Measurements from ENCODE around the gene ZNF438.
"Not testable (repeated sequence)": the region's sequence is repeated elsewhere in the genome, so short reads cannot be mapped to it uniquely, and the experiment has no call there.

Gene ZNF438

DNA sequence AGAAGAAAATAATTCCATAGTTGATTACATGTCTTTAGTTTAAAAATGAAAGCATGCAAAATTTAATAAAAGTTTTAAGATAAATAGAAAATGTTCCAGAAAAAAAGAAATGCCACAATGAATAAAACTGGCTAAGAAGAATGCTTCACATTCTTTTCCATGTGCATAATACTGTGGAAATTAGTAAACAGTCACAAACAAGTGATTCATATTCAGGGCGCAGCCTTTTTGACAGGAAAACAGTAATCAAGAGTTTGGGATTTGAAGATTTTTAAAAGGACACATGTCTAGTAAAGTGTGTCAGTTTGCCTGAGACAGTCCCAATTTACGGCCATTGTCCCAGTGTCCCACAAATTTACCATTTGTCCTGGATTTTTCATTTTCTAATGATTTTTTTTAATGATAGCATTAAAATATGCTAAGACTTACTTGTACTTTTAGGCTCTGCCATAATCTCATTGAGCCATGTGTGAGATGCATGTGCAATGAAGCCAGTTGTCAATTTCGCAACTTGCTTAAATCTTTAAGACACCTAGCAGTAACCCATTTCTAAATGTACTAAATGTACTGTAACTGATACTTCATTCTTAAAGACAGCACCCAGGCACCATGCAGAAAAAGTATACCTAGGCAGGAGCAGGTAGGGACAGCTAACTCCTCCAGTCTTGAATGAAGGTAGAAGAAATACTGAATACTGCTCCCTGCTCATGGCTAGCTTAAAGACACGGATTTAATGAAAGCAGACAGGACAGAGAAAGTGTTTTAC lies 46.9 kb downstream of the ZNF438 start:
- no peak for DNase-seq

DNA sequence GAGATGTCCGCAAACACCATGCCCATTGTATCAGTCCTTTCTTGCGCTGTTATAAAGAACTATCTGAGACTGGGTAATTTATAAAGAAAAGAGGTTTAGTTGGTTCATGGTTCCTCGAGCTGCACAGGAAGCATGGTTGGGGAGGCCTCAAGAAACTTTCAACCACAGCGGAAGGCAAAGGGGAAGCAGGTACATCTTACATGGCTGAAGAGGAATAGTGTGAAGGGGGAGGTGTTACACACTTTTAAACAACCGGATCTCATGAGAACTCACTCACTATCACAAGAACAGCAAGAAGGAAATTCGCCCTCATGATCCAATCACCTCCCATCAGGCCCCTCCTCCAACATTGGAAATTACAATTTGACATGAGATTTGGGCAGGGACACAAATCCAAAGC lies 48.5 kb downstream of the ZNF438 start:
- not testable (repeated sequence) for DNase-seq

DNA sequence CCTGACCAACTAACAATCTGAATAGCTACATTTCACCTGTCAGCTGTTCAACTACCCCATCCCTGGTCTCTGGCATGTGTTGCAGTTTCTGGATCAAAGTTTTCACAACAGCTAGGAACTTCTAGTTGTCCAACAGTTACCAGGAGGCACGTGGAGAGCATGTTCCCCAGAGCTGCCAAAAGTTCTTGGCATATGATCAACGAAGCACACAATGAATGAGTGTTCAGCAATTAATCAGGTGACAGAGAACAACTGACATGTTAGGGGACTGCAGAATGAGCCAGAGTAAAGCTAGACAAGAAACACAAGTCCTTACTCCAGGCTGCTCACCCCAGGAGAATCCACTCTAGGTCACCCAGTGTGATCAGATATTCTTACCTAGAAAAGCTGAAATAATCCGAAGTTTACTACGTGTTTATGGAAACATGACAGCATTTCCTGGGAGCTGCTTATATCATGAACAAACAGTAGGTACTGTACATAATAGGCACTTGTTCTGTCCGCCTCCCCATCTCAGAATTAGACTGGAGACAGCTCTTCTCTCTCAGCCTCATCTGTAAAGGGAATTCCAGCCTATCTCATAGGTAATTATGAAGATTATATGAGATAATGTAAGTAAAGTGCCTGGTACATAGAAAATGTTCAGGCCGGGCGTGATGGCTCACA lies 50.6 kb downstream of the ZNF438 start:
- DNase-seq = no peak

DNA sequence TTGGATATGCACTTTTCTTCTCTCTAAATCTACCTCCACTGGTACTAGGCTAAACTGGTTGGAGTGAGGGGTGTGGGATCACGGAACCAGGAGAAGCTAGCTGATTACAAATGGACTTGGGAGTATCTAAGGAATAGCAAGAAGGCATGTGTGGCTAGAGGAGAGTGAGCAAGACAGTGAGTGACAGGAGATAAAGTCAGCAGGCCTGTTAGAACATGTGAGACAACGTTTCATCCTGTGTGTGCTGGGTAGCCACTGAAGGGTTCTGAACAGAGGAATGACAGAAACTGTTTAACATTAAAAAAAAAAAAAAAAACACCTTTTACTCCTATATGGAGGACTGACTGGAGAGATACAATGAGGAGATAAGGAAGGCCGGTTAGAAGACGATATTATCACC lies 51.7 kb downstream of the ZNF438 start:
- DNase-seq = no peak

DNA sequence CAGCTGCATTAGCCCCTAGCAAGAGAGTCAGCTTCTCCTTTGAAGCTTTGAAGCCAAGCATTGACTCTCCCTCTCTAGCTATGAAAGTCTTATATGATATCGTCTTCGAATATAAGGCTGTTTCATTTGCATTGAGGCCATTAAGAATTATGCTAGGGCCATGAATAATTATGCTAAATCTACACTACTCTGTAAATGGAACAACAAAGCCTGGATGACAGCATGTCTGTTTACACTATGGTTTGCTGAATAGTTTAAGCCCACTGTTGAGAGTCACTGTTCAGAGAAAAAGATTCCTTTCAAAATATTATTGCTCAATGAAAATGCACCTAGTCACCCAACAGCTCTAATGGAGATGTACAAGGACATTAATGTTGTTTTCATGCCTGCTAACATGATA lies 52.8 kb downstream of the ZNF438 start:
- DNase-seq = no peak

DNA sequence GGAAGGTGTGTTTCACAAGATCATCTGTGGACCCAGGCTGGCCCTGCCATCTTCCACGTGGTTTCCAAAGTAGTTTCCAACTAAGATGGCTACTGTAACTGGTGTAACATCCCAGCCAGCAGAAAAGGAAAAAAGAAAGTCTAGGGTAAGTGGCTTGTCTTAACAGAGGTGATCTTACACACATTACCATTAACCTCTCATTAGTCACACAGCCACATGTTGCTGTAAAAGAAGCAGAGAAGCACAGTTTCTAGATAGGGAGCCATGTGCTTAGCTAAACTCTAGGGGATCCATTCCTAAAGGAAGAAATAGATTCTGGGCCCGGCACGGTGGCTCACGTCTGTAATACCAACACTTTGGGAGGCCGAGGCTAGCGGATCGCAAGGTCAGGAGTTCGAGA lies 54.3 kb downstream of the ZNF438 start:
- no peak for DNase-seq

DNA sequence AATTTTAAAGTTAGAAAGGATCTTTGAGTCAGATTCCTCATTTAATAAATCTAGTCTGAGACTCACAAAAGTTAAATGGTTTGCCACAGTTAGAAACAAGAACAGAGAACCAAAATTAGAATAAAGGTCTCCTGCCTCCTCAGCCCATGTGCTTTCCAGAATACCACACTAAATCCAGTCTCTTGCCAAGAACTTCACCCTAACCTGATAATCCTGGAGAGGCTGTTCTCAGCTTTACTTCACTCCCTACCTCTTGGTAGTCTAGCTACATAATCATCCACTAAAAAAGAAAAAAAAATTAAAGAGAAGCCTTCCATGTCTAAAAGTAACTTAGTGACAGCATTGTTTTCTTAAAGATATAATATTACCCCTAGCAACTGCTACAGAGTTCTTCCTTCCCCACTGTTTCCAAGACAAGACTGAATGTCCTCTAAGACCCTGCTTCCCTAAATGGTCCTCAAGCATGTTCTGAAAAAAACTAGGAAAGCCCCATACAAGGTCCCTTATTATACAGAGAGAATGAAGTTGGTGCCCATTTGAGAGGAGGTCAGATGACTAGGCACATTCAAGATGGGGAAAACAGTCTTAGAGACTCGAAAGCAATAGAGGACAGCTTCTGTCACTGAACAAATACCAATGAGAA lies 56.8 kb downstream of the ZNF438 start:
- DNase-seq = no peak

DNA sequence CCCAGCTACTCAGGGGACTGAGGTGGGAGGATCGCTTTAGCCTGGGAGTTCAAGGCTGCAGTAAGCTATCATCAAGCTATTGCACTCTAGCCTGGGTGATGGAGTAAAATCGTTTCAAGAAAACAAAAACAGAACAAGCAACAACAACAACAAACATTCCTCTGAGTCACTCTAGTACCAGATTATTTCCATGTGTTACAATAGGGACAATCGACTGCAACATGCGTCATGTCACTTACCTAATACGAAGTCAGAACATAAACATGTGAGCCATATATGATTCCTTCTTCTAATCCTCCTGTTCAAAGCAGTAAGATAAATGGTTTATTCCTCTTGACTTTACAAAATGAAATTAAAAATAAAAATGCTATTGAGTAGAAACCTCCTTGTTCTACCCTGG lies 57.3 kb downstream of the ZNF438 start:
- no peak for DNase-seq

DNA sequence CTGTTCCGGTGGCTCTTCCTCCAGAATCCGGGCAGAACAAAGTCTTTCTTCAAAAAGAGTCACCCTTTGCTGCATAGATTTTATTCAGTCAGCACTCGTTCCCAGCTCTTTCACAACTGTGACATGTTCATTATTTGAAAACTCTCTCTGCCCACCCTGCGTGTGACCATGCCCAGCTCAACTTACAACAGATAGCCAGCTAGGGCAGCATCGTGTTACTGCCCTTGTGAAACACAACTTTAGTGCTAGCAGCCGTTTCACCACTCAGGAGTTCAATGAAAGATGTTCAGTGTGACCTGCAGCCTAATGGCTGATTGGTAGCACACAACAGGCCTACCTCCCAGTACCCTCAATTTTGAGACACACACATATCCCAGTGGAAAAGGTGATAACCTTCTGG lies 57.9 kb downstream of the ZNF438 start:
- no peak for DNase-seq

DNA sequence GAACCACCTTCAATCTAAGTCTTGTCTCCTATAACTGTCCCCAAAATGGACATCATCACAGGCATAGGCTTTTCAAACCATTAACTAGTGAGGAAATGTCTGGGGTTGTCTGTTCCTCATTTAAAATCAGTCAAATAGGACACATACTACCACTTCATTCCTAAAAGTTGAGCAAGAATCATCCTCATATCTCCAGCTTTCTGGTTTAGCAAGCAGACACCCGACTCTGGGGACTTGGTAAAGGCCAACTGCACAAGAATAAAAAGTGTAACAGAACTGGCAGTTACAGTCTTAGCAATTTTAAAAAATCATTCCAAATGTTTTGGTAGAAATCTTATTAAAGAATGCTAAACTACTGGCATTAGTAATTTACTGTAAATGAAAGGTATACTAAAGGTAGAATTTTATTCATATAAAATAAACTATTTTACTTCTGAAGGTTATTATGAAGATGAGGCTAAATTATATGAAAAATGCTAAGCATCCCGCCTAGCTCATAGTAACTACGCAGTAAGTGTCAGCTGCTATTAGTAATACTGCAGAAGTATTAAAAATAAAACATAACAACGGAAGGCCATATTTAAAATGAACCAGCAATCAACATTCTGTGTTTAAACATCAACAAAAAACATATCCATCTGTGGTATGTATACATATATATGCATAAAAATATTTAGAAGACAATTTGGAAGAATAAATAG lies 60.8 kb downstream of the ZNF438 start:
- DNase-seq = no peak

DNA sequence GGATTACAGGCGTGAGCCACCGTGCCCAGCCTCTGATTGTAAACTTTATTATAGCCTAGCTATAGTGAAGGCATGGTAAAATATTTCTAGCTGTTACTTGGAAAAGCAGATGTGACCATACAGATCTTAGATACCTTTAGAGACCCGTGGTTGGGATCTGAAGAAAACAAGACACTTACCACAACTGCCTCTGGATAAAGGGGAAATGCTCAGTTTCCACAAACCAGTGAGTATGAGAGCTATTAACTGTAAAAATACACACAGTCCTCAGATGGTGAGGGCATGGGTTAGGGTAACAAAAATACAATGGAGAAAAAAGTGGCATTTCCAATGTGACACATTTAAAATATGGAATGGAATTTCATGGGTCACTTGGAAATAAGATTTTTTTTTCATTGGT lies 63.0 kb downstream of the ZNF438 start:
- no peak for DNase-seq

DNA sequence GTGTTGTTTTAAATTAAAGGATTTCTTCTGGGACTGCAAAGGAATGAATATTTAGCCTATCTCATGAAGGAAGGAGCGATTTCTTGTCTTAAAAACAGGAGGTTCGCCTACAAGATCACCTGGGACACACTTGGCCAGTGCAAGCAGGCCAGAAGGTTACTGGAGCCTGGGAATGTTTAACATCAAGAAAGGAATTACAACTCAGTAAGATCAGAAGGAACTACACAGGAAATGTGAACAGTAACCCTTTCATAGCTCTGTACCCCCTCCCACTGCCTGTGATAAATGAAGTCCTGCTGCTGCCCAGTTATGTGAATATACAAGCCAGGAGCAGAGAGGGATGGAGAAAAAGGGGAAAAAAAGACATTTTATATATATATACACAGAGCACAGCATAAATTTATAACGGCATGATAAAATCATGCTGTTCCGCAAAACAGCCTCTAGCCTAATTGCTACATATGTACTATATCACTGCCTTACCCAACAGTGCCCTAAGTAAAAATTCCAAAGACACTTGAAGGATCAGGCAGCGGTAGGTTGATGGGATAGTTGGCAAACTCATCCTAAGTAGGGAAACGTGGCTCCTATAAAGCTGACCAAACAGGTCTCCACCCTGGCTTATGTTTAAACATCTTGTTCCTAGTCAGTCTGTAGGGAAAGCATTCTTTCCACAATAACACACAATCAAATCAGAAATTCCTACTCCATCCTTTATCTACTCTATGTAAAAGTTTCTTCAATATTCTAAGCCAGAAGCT lies 63.8 kb downstream of the ZNF438 start:
- DNase-seq = no peak

DNA sequence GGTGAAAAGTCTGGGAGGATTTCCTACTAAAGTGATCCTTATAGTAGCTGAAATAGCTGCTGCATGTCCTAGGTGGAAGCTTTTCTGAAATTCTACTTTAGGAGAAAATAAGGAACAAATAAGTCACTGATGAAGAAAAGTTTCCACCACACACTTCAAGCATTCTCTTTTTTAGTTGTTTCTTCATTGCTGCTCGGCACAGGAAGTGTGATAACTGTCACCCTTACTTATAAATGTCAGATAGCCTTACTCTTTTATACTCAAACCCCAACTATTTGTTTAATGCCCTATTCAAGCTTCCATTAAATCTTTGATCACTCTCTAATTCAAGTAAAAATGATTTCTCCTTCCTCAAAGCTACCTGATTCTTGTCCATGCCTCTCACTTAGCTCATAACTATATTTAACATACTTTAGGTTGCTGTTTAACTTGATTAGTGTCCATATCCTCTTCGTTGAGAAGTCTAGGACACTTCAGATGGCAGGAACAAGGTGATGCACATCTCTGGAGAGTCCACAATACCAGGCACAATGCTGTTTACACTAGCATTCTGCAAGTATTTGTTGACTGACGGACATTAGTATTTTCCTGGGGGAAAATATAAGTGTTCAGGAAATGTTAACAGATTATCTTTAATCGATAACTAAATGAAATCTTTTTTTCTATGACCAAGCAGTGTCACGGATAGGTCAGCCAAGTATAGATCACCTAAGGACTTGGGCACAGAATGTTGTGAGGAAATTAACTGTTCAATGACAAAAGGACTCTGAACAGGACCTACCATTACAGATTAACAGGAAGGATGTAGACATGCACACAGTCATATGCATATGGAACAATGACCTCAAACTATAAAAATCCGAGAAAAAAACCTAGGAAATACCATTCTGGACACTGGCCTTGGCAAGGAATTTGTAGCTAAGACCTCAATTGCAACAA lies 67.4 kb downstream of the ZNF438 start:
- no peak for DNase-seq

DNA sequence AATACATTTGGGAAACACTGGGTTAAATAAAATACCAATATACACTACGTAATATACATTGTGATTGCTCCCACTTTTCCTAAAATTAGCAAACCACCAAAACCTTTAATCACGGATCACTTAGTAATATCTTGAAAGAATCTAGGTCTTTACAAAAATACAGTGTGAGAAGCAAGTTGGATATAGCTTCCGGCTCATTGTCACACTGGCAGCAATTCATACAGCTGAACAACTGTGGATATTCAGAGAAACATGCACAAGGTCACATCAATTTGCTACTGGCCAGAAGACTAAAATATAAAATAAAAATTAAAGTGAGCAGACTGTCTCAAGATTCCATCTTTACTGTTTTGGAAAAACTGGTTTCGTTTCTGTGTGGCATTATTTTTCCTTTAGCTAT lies 69.1 kb downstream of the ZNF438 start:
- DNase-seq = no peak

DNA sequence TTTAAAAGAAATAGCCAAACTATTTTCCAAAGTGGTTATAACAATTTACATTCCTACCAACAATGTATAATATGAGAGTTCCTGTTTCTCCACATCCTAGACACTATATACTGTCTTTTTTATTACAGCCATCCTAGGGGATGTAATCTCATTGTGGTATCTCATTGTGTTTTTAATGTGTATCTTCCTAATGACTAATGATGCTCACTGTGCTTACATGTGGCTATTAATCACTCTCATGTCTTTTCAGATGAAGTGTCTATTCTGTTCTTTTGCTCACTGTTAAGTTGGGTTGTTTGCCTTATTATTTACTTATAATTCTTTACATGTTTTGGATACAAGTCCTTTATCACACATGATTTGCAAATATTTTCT lies 71.8 kb downstream of the ZNF438 start:
- DNase-seq = no peak

DNA sequence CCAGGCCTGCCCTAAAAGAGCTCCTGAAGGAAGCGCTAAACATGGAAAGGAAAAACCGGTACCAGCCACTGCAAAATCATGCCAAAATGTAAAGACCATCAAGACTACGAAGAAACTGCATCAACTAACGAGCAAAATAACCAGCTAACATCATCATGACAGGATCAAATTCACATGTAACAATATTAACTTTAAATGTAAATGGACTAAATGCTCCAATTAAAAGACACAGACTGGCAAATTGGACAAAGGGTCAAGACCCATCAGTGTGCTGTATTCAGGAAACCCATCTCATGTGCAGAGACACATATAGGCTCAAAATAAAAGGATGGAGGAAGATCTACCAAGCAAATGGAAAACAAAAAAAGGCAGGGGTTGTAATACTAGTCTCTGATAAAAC lies 82.4 kb downstream of the ZNF438 start:
- DNase-seq = not testable (repeated sequence)

DNA sequence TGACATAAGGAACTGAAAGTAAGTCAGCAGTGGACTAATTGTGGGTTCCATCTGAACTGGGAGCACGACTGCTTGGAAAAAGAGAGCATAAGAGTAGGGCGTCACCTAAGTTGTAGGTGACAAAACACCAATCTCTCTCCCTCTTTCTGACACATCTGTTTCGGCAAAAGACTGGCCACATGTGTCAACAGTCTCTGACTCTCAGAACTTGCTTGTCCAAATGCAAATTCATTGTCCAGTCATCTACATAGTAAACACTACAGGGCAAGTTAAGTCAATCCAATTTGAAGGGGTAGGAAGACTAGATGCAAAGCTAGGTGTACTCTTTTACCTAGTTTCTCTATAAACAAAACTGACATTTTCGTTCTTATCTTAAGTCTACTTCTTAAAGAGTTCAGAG lies 87.7 kb downstream of the ZNF438 start:
- DNase-seq = no peak

DNA sequence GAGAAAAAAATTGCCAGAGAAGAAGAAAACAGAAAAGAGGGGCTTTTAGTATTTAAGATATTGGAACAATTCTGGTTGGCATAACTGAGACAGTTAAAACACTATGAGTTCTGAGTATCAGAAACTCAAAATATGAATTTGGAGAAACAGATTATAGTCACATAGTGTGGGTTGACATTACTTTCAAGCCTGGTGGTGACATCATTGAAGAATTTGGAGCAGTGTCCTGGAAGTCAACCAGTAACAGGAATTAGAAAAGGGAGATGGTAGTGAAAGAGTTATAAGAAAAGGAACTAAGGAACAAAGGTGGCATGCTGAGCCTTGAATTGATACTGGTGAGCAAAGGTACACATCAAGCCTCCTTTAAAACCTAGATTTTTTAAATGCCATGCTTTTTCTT lies 88.2 kb downstream of the ZNF438 start:
- DNase-seq = no peak

DNA sequence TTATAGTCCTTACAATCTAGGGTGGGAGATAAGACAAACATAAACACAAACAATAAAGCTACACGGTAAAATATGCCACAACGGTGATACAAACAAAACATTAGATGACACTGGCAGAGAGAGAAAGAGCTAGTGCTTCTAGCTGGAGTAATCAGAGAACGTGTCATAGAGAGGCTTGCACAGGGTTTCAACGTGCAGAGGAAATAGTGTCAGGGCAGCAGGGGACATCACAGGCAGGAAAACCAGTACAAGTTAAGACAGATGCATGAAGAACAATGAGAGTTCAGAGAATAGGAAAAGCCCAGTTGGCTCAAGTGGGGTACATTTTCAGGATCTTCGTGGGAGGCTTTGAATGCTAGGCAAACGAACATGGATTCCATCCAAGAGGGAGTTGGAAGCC lies 91.4 kb downstream of the ZNF438 start:
- no peak for DNase-seq

DNA sequence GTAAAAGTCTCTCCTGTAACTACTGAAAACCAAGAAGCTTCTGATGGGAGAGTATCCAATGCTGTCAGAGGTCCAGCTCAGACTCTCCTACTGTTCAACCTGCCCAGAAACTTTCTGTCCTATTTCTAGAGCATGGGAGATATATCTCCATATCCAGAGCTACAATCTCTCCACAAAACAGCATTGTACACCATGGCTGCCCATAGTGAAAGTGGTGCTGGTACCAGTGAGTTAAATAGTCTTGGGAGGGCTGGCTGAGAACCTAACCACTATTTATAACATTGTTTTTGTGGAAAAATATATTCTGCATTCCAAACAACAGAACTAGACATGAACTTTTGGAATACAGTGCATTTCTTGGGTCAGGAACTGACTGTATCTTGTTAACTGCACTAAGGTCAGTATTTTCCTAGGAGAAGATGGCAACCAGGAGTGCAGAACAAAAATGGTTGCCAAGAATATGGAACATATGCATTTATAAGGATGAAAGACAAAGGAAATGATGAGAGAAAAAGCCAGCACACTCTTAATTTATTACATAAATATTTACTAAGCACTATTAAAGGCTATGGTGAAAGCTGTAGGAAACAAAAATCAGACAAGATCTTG lies 91.9 kb downstream of the ZNF438 start:
- DNase-seq = no peak

DNA sequence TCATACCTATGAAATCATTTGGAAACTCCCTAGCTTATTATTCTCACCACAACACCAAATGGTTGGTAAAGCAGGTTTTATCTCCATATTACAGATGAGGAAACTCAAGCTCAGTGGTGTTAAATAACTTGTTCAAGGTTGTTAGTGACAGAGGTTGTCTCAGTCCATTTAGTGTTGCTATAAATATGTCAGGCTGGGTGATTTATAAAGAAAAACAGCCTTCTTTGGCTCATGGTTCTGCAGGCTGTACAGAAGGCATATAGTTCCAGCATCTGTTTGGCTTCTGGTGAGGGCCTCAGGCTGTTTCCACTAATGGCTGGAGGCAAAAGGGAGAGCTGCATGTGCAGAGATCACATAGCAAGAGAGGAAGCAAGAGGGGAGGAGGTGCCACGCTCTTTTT lies 96.6 kb downstream of the ZNF438 start:
- DNase-seq = no peak

All from activated T-cell treated with anti-CD3 and anti-CD28 coated beads, Interleukin-2, amount 50 U/mL, for 1 hour (primary cell).